Erythroblast (primary cell): ENCODE results near the gene PDLIM7.

Experiments
- GATA1 ChIP-seq: IDR thresholded peaks from 2 replicates; pipeline ENCODE4 v1.6.1; 2011; ENCODE audit warnings: low read depth, mild to moderate bottlenecking, control low read depth, low read length, moderate library complexity
- POLR2A ChIP-seq: IDR thresholded peaks from 2 replicates; pipeline ENCODE4 v1.6.1; 2011; ENCODE audit warnings: mild to moderate bottlenecking, low read length

GRCh38 chr5:177537389-177538361, 40.3 kb upstream of the PDLIM7 start:
- no peak for TF ChIP-seq POLR2A
- TF ChIP-seq GATA1: no peak
